ENCODE results near the gene RGS17.
A peak's percentile ranks its signal among the peaks of the same experiment; 100 is the strongest.

RGS17 gene

GRCh38 chr6:152984513-152984872 lies 146.6 kb downstream of the RGS17 start:
- Histone ChIP-seq H3K27me3 (ENCODE audit: insufficient read depth, poor library complexity, severe bottlenecking) (no peaks in the 10 kb centered on the region), H3K4me3 (replicated peaks; ENCODE audit: insufficient read depth, low read length) (peak overlapping the region; percentile 60), H3K27ac (replicated peaks) (peak overlapping the region; percentile 96)
- DNase-seq (ENCODE audit: low read depth in 1 of 2, low spot score in 1 of 2), result no peak
- TF ChIP-seq SPI1 (IDR thresholded peaks at IDR 0.05; ENCODE audit: borderline replicate concordance, low read depth), result no peak
- no peak for TF ChIP-seq REST (IDR thresholded peaks at IDR 0.05; ENCODE audit: insufficient replicate concordance, low read depth)
- no peak for TF ChIP-seq CTCF (IDR thresholded peaks at IDR 0.05; ENCODE audit: insufficient read depth, low read length)
- no peak for TF ChIP-seq POLR2AphosphoS5 (IDR thresholded peaks at IDR 0.05; ENCODE audit: low read depth)
- no peak for TF ChIP-seq GABPA (IDR thresholded peaks at IDR 0.05; ENCODE audit: low read depth)

GRCh38 chr6:152983637-152984512 lies 147.2 kb downstream of the RGS17 start:
- Histone ChIP-seq H3K4me3 (replicated peaks; ENCODE audit: insufficient read depth, low read length) (peak overlapping the region; percentile 60), H3K27ac (replicated peaks) (peak overlapping the region; percentile 96), H3K27me3 (ENCODE audit: insufficient read depth, poor library complexity, severe bottlenecking) (no peaks in the 10 kb centered on the region)
- peak; percentile 82 to 84 for DNase-seq (ENCODE audit: low read depth in 1 of 2, low spot score in 1 of 2)
- TF ChIP-seq POLR2AphosphoS5 (IDR thresholded peaks at IDR 0.05; ENCODE audit: low read depth), result peak; percentile 89
- TF ChIP-seq CTCF (IDR thresholded peaks at IDR 0.05; ENCODE audit: insufficient read depth, low read length), result no peak

GRCh38 chr6:152982904-152983636 lies 148.0 kb downstream of the RGS17 start, which contains the start of gene FBXO5:
TSS of gene FBXO5 (minus strand) at chr6:152983041. CDS start at chr6:152982959, 82 bp downstream.
- TF ChIP-seq GABPA (IDR thresholded peaks at IDR 0.05; ENCODE audit: low read depth), result no peak; the same call in 1 of the 2 replicates
- TF ChIP-seq POLR2AphosphoS5 (IDR thresholded peaks at IDR 0.05; ENCODE audit: low read depth), result peak; percentile 5; the same call in 1 of the 2 replicates
- TF ChIP-seq REST (IDR thresholded peaks at IDR 0.05; ENCODE audit: insufficient replicate concordance, low read depth), result peak; percentile 37
- H3K27me3 ChIP-seq (ENCODE audit: insufficient read depth, poor library complexity, severe bottlenecking), result no peaks in the 10 kb centered on the region
- peak within 1 kb of the TSS; percentile 97 for H3K4me3 ChIP-seq (replicated peaks; ENCODE audit: insufficient read depth, low read length)
- peak within 1 kb of the TSS; percentile 96 for H3K27ac ChIP-seq (replicated peaks)
- DNase-seq (ENCODE audit: low read depth in 1 of 2, low spot score in 1 of 2), result peak; percentile 91 to 97

Measured in HL-60 (cell line).